Fibroblast of pulmonary artery (primary cell): ENCODE measurements around the gene HNRNPL.

Source experiments
- DNase-seq: peaks from one replicate; pipeline ENCODE4 v3.0.0-alpha.2; 2010; ENCODE audit warnings: low read depth
- H3K4me3 ChIP-seq: replicated peaks from 2 replicates; pipeline ENCODE4 v1.5.1; 2011; ENCODE audit warnings: low read depth, mild to moderate bottlenecking, control low read depth, low read length, moderate library complexity
- CTCF ChIP-seq: IDR thresholded peaks from 2 replicates; pipeline ENCODE4 v1.5.1; 2011; ENCODE audit warnings: mild to moderate bottlenecking, control low read depth, low read length, inconsistent platforms; ENCODE audit errors: missing control alignments

Gene HNRNPL

GRCh38 chr19:38788478-38789243 lies 61.1 kb downstream of the HNRNPL start, which contains the start of gene LGALS7B:
TSS of gene LGALS7B (plus strand) at chr19:38789200. CDS start at chr19:38789227, 27 bp downstream.
- no peak for TF ChIP-seq CTCF
- H3K4me3 ChIP-seq, result no peak within 1 kb of the TSS
- no peak for DNase-seq

- DNase-seq, result no peak
- H3K4me3 ChIP-seq, result no peak overlapping the region
- no peak for TF ChIP-seq CTCF
These were observed 63.1 kb downstream of the HNRNPL start for GRCh38 chr19:38786572-38787265.
